ENCODE results near the gene STRN.
"Not testable (repeated sequence)": the region's sequence is repeated elsewhere in the genome, so short reads cannot be mapped to it uniquely, and the experiment has no call there.

GRCh38 chr2:36930787-36931410 is 35.4 kb downstream of the STRN start:
- TF ChIP-seq CTCF, POLR2A (IDR thresholded peaks at IDR 0.05): not testable (repeated sequence)

Measured in esophagus squamous epithelium (tissue), 4 donors.